ENCODE results near the gene ZNF766. TPM values are rescaled to one million over a fixed set of nuclear protein-coding genes. Genes with fewer than 3 reads are reported as not detected.

ZNF766 gene
- total RNA-seq, 1 experiment from 2014 or later: 13.9 TPM

DNA sequence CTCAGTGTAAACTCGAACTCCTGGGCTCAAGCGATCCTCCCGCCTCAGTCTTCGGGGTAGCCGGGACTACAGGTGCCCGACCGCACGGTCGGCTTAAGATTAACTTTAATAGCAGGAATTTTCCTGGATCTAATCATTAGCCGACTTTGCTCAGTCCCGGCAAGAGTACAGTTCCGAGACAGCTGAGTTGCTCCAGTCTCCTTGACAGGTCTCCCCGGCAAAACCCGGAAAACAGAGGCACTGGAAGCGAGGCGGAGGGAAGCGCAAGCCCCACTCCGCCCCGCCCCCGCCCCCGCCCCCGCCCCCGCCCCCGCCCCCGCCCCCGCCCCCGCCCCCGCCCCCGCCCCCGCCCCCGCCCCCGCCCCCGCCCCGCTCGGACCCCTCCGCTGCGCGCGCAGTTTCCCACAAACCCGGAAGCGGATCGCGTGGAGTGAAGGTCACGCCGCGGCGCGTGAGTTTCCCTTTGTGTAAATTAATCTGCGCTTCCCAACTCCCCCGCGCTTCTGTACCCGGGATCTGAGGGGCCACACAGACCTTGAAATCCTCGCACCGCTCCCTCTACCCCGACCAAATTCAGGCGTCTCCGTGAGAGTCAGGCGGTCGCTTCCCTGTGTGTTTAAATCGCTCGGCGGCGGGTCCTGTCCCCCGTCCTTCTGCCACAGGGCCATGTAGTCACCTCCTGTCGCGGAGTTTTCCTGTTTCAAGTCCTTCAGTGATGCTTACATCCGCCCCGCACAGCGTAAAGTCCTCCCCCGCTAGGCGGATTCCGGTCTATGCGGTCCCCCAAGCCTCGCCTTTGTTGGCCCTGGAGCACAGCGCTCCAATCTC is 27.6 kb downstream of the ZNF766 start, which contains the start of gene ZNF480:
TSS of gene ZNF480 (plus strand) at position 397 of the 828 bp plus-strand sequence. CDS start 3,244 bp downstream, outside the sequence.
- TF ChIP-seq SIN3A (IDR thresholded peaks at IDR 0.05; ENCODE audit: borderline replicate concordance, insufficient read depth, low read depth, low read length): 0 out of 2 replicates have a peak, but pooled peaks have one; percentile 42
- TF ChIP-seq TCF7L2 (IDR thresholded peaks at IDR 0.05; ENCODE audit: low read depth, low read length): no peak
- TF ChIP-seq, protein P1, sequence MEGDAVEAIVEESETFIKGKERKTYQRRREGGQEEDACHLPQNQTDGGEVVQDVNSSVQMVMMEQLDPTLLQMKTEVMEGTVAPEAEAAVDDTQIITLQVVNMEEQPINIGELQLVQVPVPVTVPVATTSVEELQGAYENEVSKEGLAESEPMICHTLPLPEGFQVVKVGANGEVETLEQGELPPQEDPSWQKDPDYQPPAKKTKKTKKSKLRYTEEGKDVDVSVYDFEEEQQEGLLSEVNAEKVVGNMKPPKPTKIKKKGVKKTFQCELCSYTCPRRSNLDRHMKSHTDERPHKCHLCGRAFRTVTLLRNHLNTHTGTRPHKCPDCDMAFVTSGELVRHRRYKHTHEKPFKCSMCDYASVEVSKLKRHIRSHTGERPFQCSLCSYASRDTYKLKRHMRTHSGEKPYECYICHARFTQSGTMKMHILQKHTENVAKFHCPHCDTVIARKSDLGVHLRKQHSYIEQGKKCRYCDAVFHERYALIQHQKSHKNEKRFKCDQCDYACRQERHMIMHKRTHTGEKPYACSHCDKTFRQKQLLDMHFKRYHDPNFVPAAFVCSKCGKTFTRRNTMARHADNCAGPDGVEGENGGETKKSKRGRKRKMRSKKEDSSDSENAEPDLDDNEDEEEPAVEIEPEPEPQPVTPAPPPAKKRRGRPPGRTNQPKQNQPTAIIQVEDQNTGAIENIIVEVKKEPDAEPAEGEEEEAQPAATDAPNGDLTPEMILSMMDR (IDR thresholded peaks at IDR 0.05): no peak
- peak; percentile 65 for TF ChIP-seq POLR2AphosphoS5 (IDR thresholded peaks at IDR 0.05; ENCODE audit: low read depth, low read length)
- Histone ChIP-seq H3K4me3 (ENCODE audit: low read depth in 2 of 2, low read length in 2 of 2) (peak within 1 kb of the TSS; percentile 89 to 92), H3K27ac (ENCODE audit: low read length) (peak within 1 kb of the TSS; percentile 85), H3K27me3 (ENCODE audit: control insufficient read depth, insufficient read depth, low read length) (no peaks in the 10 kb centered on the region), H3K36me3 (ENCODE audit: control insufficient read depth, insufficient read depth, low read length) (no peaks in the 10 kb centered on the region; the same call in none of the 2 replicates), H3K9me3 (ENCODE audit: control insufficient read depth, insufficient read depth, low read depth, low read length) (peaks cover 9% of the 10 kb centered on the region; the same call in 1 of the 2 replicates), H3K4me1 (ENCODE audit: control insufficient read depth, insufficient read depth, low read length) (no peaks in the 10 kb centered on the region)
- ChIA-PET POLR2A (no interaction called here), CTCF (interaction anchor here (0.6 kb wide), 1 partner anchor 225 kb away, joined by 4 read pairs; no protein-coding TSS in a partner anchor)
- TSS peak; percentile 71 for BruUV-seq (replicated peaks)
- peak; percentile 90 for ATAC-seq
- in situ Hi-C loops (cut with HindIII; ENCODE audit: low pct_unique_long_range_greater_than_20kb, low sequenced_read_pairs): no loop called here
- intact Hi-C loops (cut with micrococcal nuclease; ENCODE audit: unreplicated experiment): no loop called here
- peak; percentile 8 for DNase-seq (ENCODE audit: low read depth, low spot score)

DNA sequence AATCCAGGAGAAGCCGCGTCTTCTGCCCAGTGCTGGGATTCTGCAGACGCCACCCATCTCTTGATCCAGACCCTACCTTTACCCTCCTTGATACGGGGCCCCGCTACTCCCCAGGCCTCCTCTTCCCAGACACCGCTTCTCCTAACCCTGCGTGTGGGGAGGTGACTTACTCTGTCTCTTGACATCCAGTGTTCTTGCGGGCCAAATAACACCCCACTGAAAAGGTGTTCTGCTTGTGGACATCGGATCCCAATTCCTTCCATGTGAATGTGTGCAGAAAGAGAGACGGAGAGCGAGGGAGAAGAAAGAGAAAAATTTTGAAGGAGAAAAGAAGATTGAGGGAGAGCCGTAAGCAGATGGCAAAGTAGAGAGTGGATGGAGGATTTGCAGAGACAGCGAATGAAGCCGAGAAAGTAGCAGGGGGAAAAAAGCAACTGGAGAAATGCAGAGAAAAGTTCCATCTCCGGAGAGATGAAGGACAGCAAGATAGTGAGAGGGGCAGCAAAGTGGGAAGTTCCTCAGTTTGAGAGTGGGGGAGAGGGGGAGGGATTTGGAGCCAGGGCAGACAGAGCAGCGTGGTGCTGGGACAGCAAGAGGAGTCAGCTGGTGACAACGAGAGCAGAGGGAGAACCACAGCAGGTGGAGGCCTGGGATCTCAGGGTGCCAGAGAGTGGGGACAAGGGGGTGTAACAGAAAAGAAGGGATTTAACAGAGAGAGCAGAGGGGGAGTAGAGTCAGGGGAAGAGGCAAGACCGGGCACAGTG is 28.4 kb downstream of the ZNF766 start:
- Histone ChIP-seq H3K36me3 (ENCODE audit: control insufficient read depth, insufficient read depth, low read length) (no peaks in the 10 kb centered on the region; the same call in none of the 2 replicates), H3K27me3 (ENCODE audit: control insufficient read depth, insufficient read depth, low read length) (no peaks in the 10 kb centered on the region), H3K4me1 (ENCODE audit: control insufficient read depth, insufficient read depth, low read length) (no peaks in the 10 kb centered on the region), H3K4me3 (ENCODE audit: low read depth in 2 of 2, low read length in 2 of 2) (peak overlapping the region; percentile 89 to 92), H3K27ac (ENCODE audit: low read length) (peak overlapping the region; percentile 85), H3K9me3 (ENCODE audit: control insufficient read depth, insufficient read depth, low read depth, low read length) (peaks cover 16% of the 10 kb centered on the region; the same call in 1 of the 2 replicates)
- ChIA-PET POLR2A (no interaction called here), CTCF (no interaction called here)
- BruUV-seq (replicated peaks): no TSS peak
- no peak for TF ChIP-seq SIN3A (IDR thresholded peaks at IDR 0.05; ENCODE audit: borderline replicate concordance, insufficient read depth, low read depth, low read length)
- no peak for TF ChIP-seq POLR2AphosphoS5 (IDR thresholded peaks at IDR 0.05; ENCODE audit: low read depth, low read length)
- TF ChIP-seq, protein P1 (IDR thresholded peaks at IDR 0.05): no peak
- TF ChIP-seq, protein P2, sequence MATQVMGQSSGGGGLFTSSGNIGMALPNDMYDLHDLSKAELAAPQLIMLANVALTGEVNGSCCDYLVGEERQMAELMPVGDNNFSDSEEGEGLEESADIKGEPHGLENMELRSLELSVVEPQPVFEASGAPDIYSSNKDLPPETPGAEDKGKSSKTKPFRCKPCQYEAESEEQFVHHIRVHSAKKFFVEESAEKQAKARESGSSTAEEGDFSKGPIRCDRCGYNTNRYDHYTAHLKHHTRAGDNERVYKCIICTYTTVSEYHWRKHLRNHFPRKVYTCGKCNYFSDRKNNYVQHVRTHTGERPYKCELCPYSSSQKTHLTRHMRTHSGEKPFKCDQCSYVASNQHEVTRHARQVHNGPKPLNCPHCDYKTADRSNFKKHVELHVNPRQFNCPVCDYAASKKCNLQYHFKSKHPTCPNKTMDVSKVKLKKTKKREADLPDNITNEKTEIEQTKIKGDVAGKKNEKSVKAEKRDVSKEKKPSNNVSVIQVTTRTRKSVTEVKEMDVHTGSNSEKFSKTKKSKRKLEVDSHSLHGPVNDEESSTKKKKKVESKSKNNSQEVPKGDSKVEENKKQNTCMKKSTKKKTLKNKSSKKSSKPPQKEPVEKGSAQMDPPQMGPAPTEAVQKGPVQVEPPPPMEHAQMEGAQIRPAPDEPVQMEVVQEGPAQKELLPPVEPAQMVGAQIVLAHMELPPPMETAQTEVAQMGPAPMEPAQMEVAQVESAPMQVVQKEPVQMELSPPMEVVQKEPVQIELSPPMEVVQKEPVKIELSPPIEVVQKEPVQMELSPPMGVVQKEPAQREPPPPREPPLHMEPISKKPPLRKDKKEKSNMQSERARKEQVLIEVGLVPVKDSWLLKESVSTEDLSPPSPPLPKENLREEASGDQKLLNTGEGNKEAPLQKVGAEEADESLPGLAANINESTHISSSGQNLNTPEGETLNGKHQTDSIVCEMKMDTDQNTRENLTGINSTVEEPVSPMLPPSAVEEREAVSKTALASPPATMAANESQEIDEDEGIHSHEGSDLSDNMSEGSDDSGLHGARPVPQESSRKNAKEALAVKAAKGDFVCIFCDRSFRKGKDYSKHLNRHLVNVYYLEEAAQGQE (IDR thresholded peaks at IDR 0.05; ENCODE audit: insufficient read depth in 1 of 2, low read depth in 2 of 2, low read length in 1 of 2): no peak
- TF ChIP-seq TCF7L2 (IDR thresholded peaks at IDR 0.05; ENCODE audit: low read depth, low read length): no peak
- intact Hi-C loops (cut with micrococcal nuclease; ENCODE audit: unreplicated experiment) (no loop called here), in situ Hi-C loops (cut with HindIII; ENCODE audit: low pct_unique_long_range_greater_than_20kb, low sequenced_read_pairs) (no loop called here)
- peak; percentile 62; the same call in 1 of the 2 replicates for ATAC-seq
- DNase-seq (ENCODE audit: low read depth, low spot score): no peak
